Neuronal stem cell (in vitro differentiated cells): ENCODE results near the gene SNAI3.

ENCODE experiments used
- DNase-seq: peaks from one replicate; pipeline ENCODE4 v3.0.0-alpha.2; 2013; ENCODE audit warnings: low spot score
- H2AFZ ChIP-seq: one replicate; pipeline ENCODE4 v1.6.1; 2013; ENCODE audit warnings: mild to moderate bottlenecking, low read length, inconsistent platforms
- H2AK5ac ChIP-seq: 2 replicates; pipeline ENCODE4 v1.6.1; 2013; ENCODE audit warnings: low read depth, mild to moderate bottlenecking, inconsistent platforms, low read length, moderate library complexity, mixed read lengths
- H2BK120ac ChIP-seq: 2 replicates; pipeline ENCODE4 v1.6.1; 2013; ENCODE audit warnings: low read depth, mild to moderate bottlenecking, inconsistent platforms, low read length, moderate library complexity, mixed read lengths
- H2BK12ac ChIP-seq: one replicate; pipeline ENCODE4 v1.6.1; 2013; ENCODE audit warnings: low read length, inconsistent platforms
- H2BK15ac ChIP-seq: 2 replicates; pipeline ENCODE4 v1.6.1; 2013; ENCODE audit warnings: mild to moderate bottlenecking, low read length, inconsistent platforms, mixed read lengths
- H2BK5ac ChIP-seq: one replicate; pipeline ENCODE4 v1.6.1; 2013; ENCODE audit warnings: inconsistent platforms, mild to moderate bottlenecking, low read length, moderate library complexity
- H3K14ac ChIP-seq: one replicate; pipeline ENCODE4 v1.6.1; 2013; ENCODE audit warnings: low read length, inconsistent platforms
- H3K18ac ChIP-seq: 2 replicates; pipeline ENCODE4 v1.6.1; 2013; ENCODE audit warnings: low read length, inconsistent platforms
- H3K23ac ChIP-seq: 2 replicates; pipeline ENCODE4 v1.6.1; 2013; ENCODE audit warnings: low read depth, mild to moderate bottlenecking, mixed read lengths, low read length, inconsistent platforms; ENCODE audit not compliant: poor library complexity
- H3K27ac ChIP-seq: replicated peaks from 3 replicates; pipeline ENCODE4 v1.5.1; 2013; ENCODE audit warnings: low read length, inconsistent platforms
- H3K27me3 ChIP-seq, 3 experiments: 2 replicates each; pipeline ENCODE4 v1.6.1; 2013; ENCODE audit warnings: low read length in 3 of 3, mild to moderate bottlenecking in 2 of 3, inconsistent platforms in 1 of 3, low read depth in 1 of 3, mixed read lengths in 1 of 3, moderate library complexity in 1 of 3; ENCODE audit not compliant: control insufficient read depth in 3 of 3, insufficient read depth in 3 of 3
- H3K36me3 ChIP-seq, 2 donors: replicated peaks in 1 of 2; 2 replicates each; pipeline ENCODE4 v1.6.1; 2013; ENCODE audit warnings: low read length in 2 of 2; ENCODE audit not compliant: control insufficient read depth in 2 of 2, insufficient read depth in 2 of 2
- H3K4ac ChIP-seq: 2 replicates; pipeline ENCODE4 v1.6.1; 2013; ENCODE audit warnings: inconsistent platforms, mild to moderate bottlenecking, low read length, moderate library complexity
- H3K4me1 ChIP-seq, 2 donors: 1 replicate in 1 of 2; 2 replicates in 1 of 2; pipeline ENCODE4 v1.6.1; 2013; ENCODE audit warnings: low read length in 2 of 2, low read depth in 1 of 2; ENCODE audit not compliant: control insufficient read depth in 2 of 2, insufficient read depth in 1 of 2
- H3K4me2 ChIP-seq: one replicate; pipeline ENCODE4 v1.6.1; 2013; ENCODE audit warnings: mild to moderate bottlenecking, low read length, inconsistent platforms; ENCODE audit not compliant: insufficient read depth, poor library complexity, severe bottlenecking
- H3K4me3 ChIP-seq, 2 donors: 2 replicates each; pipeline ENCODE4 v1.5.1; 2013; ENCODE audit warnings: low read length in 2 of 2, mild to moderate bottlenecking in 2 of 2, inconsistent platforms in 1 of 2, moderate library complexity in 1 of 2
- H3K79me1 ChIP-seq: one replicate; pipeline ENCODE4 v1.6.1; 2013; ENCODE audit warnings: low read depth, mild to moderate bottlenecking, inconsistent platforms, low read length, moderate library complexity
- H3K9ac ChIP-seq: one replicate; pipeline ENCODE4 v1.6.1; 2013; ENCODE audit warnings: mild to moderate bottlenecking, low read depth, low read length, inconsistent platforms; ENCODE audit not compliant: poor library complexity
- H3K9me3 ChIP-seq, 2 donors: replicated peaks in 1 of 2; 2 replicates each; pipeline versions ENCODE3 to v1.6.1; 2013; ENCODE audit warnings: low read length in 2 of 2, mild to moderate bottlenecking in 2 of 2, inconsistent platforms in 1 of 2, low read depth in 1 of 2, mixed read lengths in 1 of 2, moderate library complexity in 1 of 2; ENCODE audit not compliant: control insufficient read depth in 2 of 2, insufficient read depth in 1 of 2
- H4K8ac ChIP-seq: one replicate; pipeline ENCODE4 v1.6.1; 2013; ENCODE audit warnings: low read depth, mild to moderate bottlenecking, inconsistent platforms, low read length, moderate library complexity
- H4K91ac ChIP-seq: one replicate; pipeline ENCODE4 v1.6.1; 2013; ENCODE audit warnings: low read length, low read depth, mild to moderate bottlenecking, inconsistent platforms; ENCODE audit not compliant: poor library complexity
- WGBS, 2 donors: extraction: QIAGEN DNeasy Blood & Tissue Kit; methylation state at CpG; one replicate each; pipeline ENCODE4 v1.1.7; 2013; ENCODE audit warnings: missing lambda C conversion rate in 2 of 2, mixed read lengths in 1 of 2; ENCODE audit not compliant: insufficient read length in 2 of 2, insufficient replicate concordance in 1 of 2; ENCODE audit errors: extremely low coverage in 2 of 2; 5-methylcytosine and 5-hydroxymethylcytosine counted together

The SNAI3 gene

DNA sequence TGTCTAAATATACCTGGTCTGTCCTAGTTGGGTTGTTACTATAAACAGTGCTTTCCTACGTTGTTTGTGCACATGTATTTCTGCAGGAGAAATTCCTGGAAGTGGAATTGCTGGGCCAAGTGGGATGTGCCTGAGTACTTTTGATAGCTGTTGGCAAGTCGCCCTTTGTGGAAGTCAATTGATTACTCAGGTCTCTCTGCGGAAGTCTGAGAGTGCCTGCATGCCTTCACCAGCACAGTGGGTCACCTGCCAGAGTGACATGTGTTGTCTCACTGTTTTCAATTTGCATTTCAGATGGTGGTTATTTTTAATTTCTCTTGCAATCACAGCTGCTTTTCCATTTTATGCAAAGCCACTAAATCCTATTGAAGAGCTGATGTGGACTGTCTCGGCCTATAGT lies 21.2 kb downstream of the SNAI3 start:
- Histone ChIP-seq H3K9ac (no peak overlapping the region), H3K27ac (no peak overlapping the region), H2AFZ (no peak overlapping the region), H4K8ac (no peak overlapping the region), H2BK120ac (no peak overlapping the region), H3K4ac (no peak overlapping the region), H2BK5ac (no peak overlapping the region), H3K18ac (no peak overlapping the region), H3K79me1 (peaks cover 12% of the 10 kb centered on the region), H3K4me3 (no peak overlapping the region), H3K9me3 (no peaks in the 10 kb centered on the region), H2BK15ac (no peak overlapping the region), H2AK5ac (no peak overlapping the region), H3K4me1 (peaks cover 5 to 6% of the 10 kb centered on the region in 2 donors), H3K27me3 (no peaks in the 10 kb centered on the region), H3K4me2 (no peak overlapping the region), H3K23ac (no peak overlapping the region), H3K14ac (no peak overlapping the region), H4K91ac (no peak overlapping the region), H2BK12ac (no peak overlapping the region), H3K36me3 (peaks cover 2 to 30% of the 10 kb centered on the region in 2 donors)
- WGBS, 2 donors = no CpG with 5 or more reads among the region's 4 CpGs
- no peak for DNase-seq

DNA sequence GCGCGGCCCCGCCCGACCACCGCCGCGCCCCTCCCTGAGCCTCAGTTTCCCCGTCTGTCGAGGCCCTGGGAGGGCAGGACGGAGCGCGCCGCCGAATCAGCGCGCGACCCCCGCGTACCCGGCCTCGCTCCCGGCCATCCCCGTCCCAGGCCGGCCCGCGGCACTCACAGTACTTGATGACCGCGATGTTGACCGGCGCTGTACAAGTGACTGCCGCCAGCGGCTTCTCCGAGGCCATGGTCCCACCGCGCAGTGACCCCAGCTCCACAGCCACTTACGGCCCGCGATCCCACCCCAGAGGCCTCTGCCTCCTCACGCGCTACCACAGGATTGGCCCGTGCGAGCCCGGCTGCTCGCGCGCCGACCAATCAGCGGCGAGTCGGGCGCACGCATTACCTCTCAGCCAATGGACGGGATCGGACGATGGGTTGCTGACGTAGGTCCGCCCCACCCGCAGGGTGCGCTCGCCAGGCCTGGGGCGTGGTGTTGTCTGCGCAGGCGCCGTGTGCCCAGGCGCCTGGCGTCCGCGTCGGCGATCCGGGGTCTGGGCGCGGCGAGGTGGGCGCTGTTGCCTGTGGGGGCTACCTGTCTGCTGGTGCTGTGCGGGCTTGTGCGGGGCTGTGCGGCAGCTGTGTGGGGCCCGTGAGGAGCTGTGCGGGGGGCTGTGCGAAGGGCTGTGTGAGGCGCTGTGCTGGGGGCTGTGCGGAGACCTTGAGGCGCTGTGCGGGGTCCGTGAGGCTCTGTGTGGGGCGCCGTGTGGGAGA lies 23.3 kb downstream of the SNAI3 start, which contains the start of gene MVD:
Gene MVD, minus strand, starts transcription at position 249 of the 764 bp plus-strand sequence. Its CDS starts 11 bp downstream, at position 238.
- peak; percentile 98 for DNase-seq
- H3K23ac ChIP-seq = peak within 1 kb of the TSS; percentile 99
- H2BK120ac ChIP-seq = no peak within 1 kb of the TSS
- H3K4me2 ChIP-seq = peak within 1 kb of the TSS; percentile 89
- peak within 1 kb of the TSS; percentile 87 for H2BK5ac ChIP-seq
- H3K27me3 ChIP-seq = no peaks in the 10 kb centered on the region
- H3K79me1 ChIP-seq = peaks cover 23% of the 10 kb centered on the region
- H2BK12ac ChIP-seq = peak within 1 kb of the TSS; percentile 1
- no peak within 1 kb of the TSS for H4K8ac ChIP-seq
- H3K4ac ChIP-seq = no peak within 1 kb of the TSS
- peaks cover 11 to 48% of the 10 kb centered on the region in 2 donors for H3K36me3 ChIP-seq
- no peaks in the 10 kb centered on the region for H3K9me3 ChIP-seq
- peak within 1 kb of the TSS; percentile 75 to 95 for H3K4me3 ChIP-seq
- peak within 1 kb of the TSS; percentile 64 for H3K27ac ChIP-seq
- peak within 1 kb of the TSS; percentile 89 for H2AFZ ChIP-seq
- H4K91ac ChIP-seq = no peak within 1 kb of the TSS
- H2BK15ac ChIP-seq = peak within 1 kb of the TSS; percentile 92
- WGBS, 2 donors = no CpG with 5 or more reads among the region's 88 CpGs
- peak within 1 kb of the TSS; percentile 95 for H3K9ac ChIP-seq
- H3K14ac ChIP-seq = peak within 1 kb of the TSS; percentile 99
- H3K4me1 ChIP-seq = peaks cover 6 to 8% of the 10 kb centered on the region in 2 donors
- H3K18ac ChIP-seq = peak within 1 kb of the TSS; percentile 93
- H2AK5ac ChIP-seq = peak within 1 kb of the TSS; percentile 90

DNA sequence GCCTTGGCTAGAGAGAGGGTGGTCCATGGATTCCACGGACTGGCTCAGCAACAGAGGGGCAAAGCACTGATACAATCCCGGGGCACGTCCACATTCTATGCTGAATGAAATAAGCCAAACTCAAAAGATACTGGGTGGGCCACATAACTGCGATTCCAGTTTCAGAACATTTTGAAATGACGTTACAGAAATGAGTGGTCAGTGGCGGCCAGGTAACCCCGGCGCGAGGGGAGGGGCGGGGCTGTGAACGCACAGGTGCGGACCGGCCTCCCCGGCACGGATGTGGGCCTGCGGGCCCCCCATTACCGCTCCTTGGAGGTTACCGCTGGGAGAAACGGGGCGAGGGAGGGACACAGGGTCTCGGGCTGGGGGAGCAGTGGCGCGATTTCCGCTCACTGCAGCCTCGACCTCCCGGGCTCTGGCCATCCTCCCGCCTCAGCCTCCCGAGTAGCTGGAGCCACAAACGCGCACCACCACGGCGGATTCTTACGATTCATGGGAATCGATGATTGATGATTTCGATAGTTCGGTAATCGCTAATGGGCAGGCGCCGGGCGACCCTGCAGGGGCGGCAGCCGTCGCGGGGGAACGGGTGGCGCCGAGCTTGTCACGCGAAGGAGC lies 24.0 kb downstream of the SNAI3 start:
- Histone ChIP-seq H3K27ac (peak overlapping the region; percentile 64), H2BK5ac (peak overlapping the region; percentile 66), H3K4me2 (peak overlapping the region; percentile 87), H2AFZ (peak overlapping the region; percentile 83), H3K4me3 (peak overlapping the region; percentile 75 to 92), H4K8ac (no peak overlapping the region), H2BK15ac (peak overlapping the region; percentile 92), H3K79me1 (peaks cover 28% of the 10 kb centered on the region), H3K27me3 (no peaks in the 10 kb centered on the region), H4K91ac (no peak overlapping the region), H3K4ac (no peak overlapping the region), H3K18ac (peak overlapping the region; percentile 93), H3K4me1 (peaks cover 6% of the 10 kb centered on the region in 2 donors), H3K9ac (peak overlapping the region; percentile 95), H2AK5ac (peak overlapping the region; percentile 74), H2BK120ac (no peak overlapping the region), H2BK12ac (no peak overlapping the region), H3K36me3 (peaks cover 13 to 54% of the 10 kb centered on the region in 2 donors), H3K14ac (peak overlapping the region; percentile 94), H3K9me3 (no peaks in the 10 kb centered on the region), H3K23ac (peak overlapping the region; percentile 99)
- DNase-seq = no peak
- no CpG with 5 or more reads among the region's 49 CpGs for WGBS, 2 donors

DNA sequence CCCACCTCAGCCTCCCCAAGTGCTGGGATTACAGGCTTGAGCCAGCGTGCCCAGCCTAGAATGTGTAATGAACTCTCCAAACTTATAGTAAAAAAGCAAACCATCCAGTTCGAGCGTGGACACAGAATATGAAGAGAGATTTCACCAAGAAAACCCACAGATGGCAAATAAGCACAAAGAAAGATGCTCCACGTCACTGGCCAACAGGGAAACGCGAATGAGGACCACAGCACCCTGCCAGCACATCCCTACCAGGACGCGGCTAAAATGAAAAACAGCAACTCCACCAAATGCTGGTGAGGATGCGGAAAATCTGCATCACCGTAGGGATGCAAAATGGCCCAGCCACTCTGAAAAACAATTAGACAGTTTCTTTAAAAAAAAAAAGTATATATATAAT lies 24.8 kb downstream of the SNAI3 start:
- H2BK5ac ChIP-seq = no peak overlapping the region
- H3K36me3 ChIP-seq = peaks cover 19 to 57% of the 10 kb centered on the region in 2 donors
- no peaks in the 10 kb centered on the region for H3K27me3 ChIP-seq
- no peak overlapping the region for H3K27ac ChIP-seq
- no peak overlapping the region for H2AFZ ChIP-seq
- no peak overlapping the region for H3K4me2 ChIP-seq
- no peak overlapping the region for H3K18ac ChIP-seq
- H3K23ac ChIP-seq = no peak overlapping the region
- no peak overlapping the region for H2BK15ac ChIP-seq
- no peaks in the 10 kb centered on the region for H3K9me3 ChIP-seq
- WGBS, 2 donors = no CpG with 5 or more reads among the region's 10 CpGs
- no peak for DNase-seq
- H3K4ac ChIP-seq = no peak overlapping the region
- peaks cover 29% of the 10 kb centered on the region for H3K79me1 ChIP-seq
- no peak overlapping the region for H3K9ac ChIP-seq
- H2AK5ac ChIP-seq = no peak overlapping the region
- no peak overlapping the region for H2BK120ac ChIP-seq
- H3K14ac ChIP-seq = no peak overlapping the region
- no peak overlapping the region for H4K8ac ChIP-seq
- no peak overlapping the region for H4K91ac ChIP-seq
- peak overlapping the region; percentile 66 to 75 for H3K4me3 ChIP-seq
- H3K4me1 ChIP-seq = peaks cover 5 to 6% of the 10 kb centered on the region in 2 donors
- H2BK12ac ChIP-seq = no peak overlapping the region
